Suprapubic skin (tissue), 4 donors: ENCODE results near the gene JMY. TPM values are rescaled to one million over a fixed set of nuclear protein-coding genes. Genes with fewer than 3 reads are reported as not detected.

Source experiments
- DNase-seq, 2 donors: peaks; one replicate each; pipeline ENCODE4 v3.0.0-alpha.2; 2019; ENCODE audit warnings: low spot score in 2 of 2
- H3K27ac ChIP-seq: fragments of 200-600 bp; sonication (generic); one replicate; pipeline ENCODE4 v1.5.1; 2019
- H3K27me3 ChIP-seq: fragments of 200-600 bp; sonication (generic); one replicate; pipeline ENCODE4 v1.5.1; 2019
- H3K36me3 ChIP-seq: fragments of 200-600 bp; sonication (generic); one replicate; pipeline ENCODE4 v1.5.1; 2019
- H3K4me1 ChIP-seq: fragments of 200-600 bp; sonication (generic); one replicate; pipeline ENCODE4 v1.5.1; 2019
- H3K4me3 ChIP-seq: fragments of 200-600 bp; sonication (generic); one replicate; pipeline ENCODE4 v1.5.1; 2019; ENCODE audit warnings: mild to moderate bottlenecking
- H3K9me3 ChIP-seq: fragments of 200-600 bp; sonication (generic); one replicate; pipeline ENCODE4 v1.5.1; 2019
- CTCF ChIP-seq, 2 donors: fragments of 200-600 bp in 1 of 2; fragments of 450-650 bp in 1 of 2; sonication (generic) in 1 of 2; IDR thresholded peaks; one replicate each; pipeline ENCODE4 v1.5.1; 2016 to 2019; ENCODE audit warnings: antibody characterized with exemption in 2 of 2, mild to moderate bottlenecking in 1 of 2, moderate library complexity in 1 of 2
- EP300 ChIP-seq: sonication (generic); formaldehyde crosslinking; IDR thresholded peaks from one replicate; pipeline ENCODE4 v1.6.1; 2017; ENCODE audit warnings: antibody characterized with exemption
- POLR2A ChIP-seq, 2 donors: fragments of 450-650 bp; IDR thresholded peaks; one replicate each; pipeline ENCODE4 v1.6.1; 2017; ENCODE audit warnings: antibody characterized with exemption in 2 of 2, mild to moderate bottlenecking in 2 of 2, moderate library complexity in 2 of 2
- POLR2AphosphoS5 ChIP-seq, 3 donors: sonication (generic); formaldehyde crosslinking; IDR thresholded peaks; one replicate each; pipeline ENCODE4 v1.6.1; 2017; ENCODE audit warnings: antibody characterized with exemption in 3 of 3
- WGBS: methylation state at CpG from one replicate; pipeline ENCODE4 v1.1.5; 2018; 5-methylcytosine and 5-hydroxymethylcytosine counted together
- total RNA-seq, 4 donors: library from RNA; depleted of rRNA; stranded (reverse); fragments of >200 nt; gene quantifications; one replicate each; pipeline ENCODE4 v1.1.0, GENCODE V29; 2016

The JMY gene
- total RNA-seq, 4 donors from 2014 or later, result 17.6 to 34.4 (median 22.0) TPM

GRCh38 chr5:79193643-79194042 is 42.3 kb upstream of the JMY start:
- no peak for TF ChIP-seq CTCF (IDR thresholded peaks at IDR 0.05)
- no peak for TF ChIP-seq POLR2AphosphoS5 (IDR thresholded peaks at IDR 0.05)
- TF ChIP-seq EP300, result no peak
- TF ChIP-seq POLR2A (IDR thresholded peaks at IDR 0.05), result no peak
- Histone ChIP-seq H3K9me3 (no peaks in the 10 kb centered on the region), H3K27me3 (no peaks in the 10 kb centered on the region), H3K4me1 (peaks cover 15% of the 10 kb centered on the region), H3K27ac (no peak overlapping the region), H3K4me3 (no peak overlapping the region), H3K36me3 (no peaks in the 10 kb centered on the region)
- 63% methylated on average over 4 of the region's 4 CpGs for WGBS
- DNase-seq, result no peak

- Histone ChIP-seq H3K4me1 (no peaks in the 10 kb centered on the region), H3K27me3 (no peaks in the 10 kb centered on the region), H3K36me3 (no peaks in the 10 kb centered on the region), H3K9me3 (no peaks in the 10 kb centered on the region), H3K4me3 (no peak overlapping the region), H3K27ac (no peak overlapping the region)
- no peak for TF ChIP-seq EP300
- no peak for TF ChIP-seq POLR2A (IDR thresholded peaks at IDR 0.05)
- TF ChIP-seq POLR2AphosphoS5 (IDR thresholded peaks at IDR 0.05), result no peak
- no peak for TF ChIP-seq CTCF (IDR thresholded peaks at IDR 0.05)
- no peak for DNase-seq
- 73% methylated on average over 3 of the region's 3 CpGs for WGBS
These were observed 35.3 kb upstream of the JMY start for GRCh38 chr5:79200573-79201183.

- H3K27ac ChIP-seq, result no peak overlapping the region
- TF ChIP-seq POLR2AphosphoS5 (IDR thresholded peaks at IDR 0.05) (no peak), EP300 (no peak), CTCF (IDR thresholded peaks at IDR 0.05) (no peak), POLR2A (IDR thresholded peaks at IDR 0.05) (no peak)
- no peaks in the 10 kb centered on the region for H3K4me1 ChIP-seq
- WGBS, result 77% methylated on average over 4 of the region's 4 CpGs
- no peaks in the 10 kb centered on the region for H3K36me3 ChIP-seq
- H3K9me3 ChIP-seq, result no peaks in the 10 kb centered on the region
- H3K27me3 ChIP-seq, result no peaks in the 10 kb centered on the region
- DNase-seq, result no peak
- H3K4me3 ChIP-seq, result no peak overlapping the region
These were observed 34.7 kb upstream of the JMY start for GRCh38 chr5:79201206-79201605.

- no peaks in the 10 kb centered on the region for H3K27me3 ChIP-seq
- TF ChIP-seq CTCF (IDR thresholded peaks at IDR 0.05), result no peak
- no peak for TF ChIP-seq POLR2A (IDR thresholded peaks at IDR 0.05)
- TF ChIP-seq EP300, result no peak
- no peak for TF ChIP-seq POLR2AphosphoS5 (IDR thresholded peaks at IDR 0.05)
These were observed 33.9 kb upstream of the JMY start for GRCh38 chr5:79202076-79202475.

GRCh38 chr5:79205965-79206364 is 30.0 kb upstream of the JMY start:
- 76% methylated on average over 3 of the region's 3 CpGs for WGBS

More at GRCh38 chr5:79202076-79202475, 33.9 kb upstream of the JMY start:
- no peak for DNase-seq
- H3K4me3 ChIP-seq, result no peak overlapping the region
- no peaks in the 10 kb centered on the region for H3K9me3 ChIP-seq
- no peaks in the 10 kb centered on the region for H3K36me3 ChIP-seq
- H3K4me1 ChIP-seq, result no peaks in the 10 kb centered on the region
- H3K27ac ChIP-seq, result no peak overlapping the region

More at GRCh38 chr5:79205965-79206364, 30.0 kb upstream of the JMY start:
- TF ChIP-seq CTCF (IDR thresholded peaks at IDR 0.05), result no peak
- no peak for TF ChIP-seq POLR2AphosphoS5 (IDR thresholded peaks at IDR 0.05)
- no peak for TF ChIP-seq POLR2A (IDR thresholded peaks at IDR 0.05)
- no peak for TF ChIP-seq EP300
- H3K4me3 ChIP-seq, result no peak overlapping the region
- no peaks in the 10 kb centered on the region for H3K36me3 ChIP-seq
- H3K4me1 ChIP-seq, result no peaks in the 10 kb centered on the region
- H3K27me3 ChIP-seq, result no peaks in the 10 kb centered on the region
- no peak overlapping the region for H3K27ac ChIP-seq
- H3K9me3 ChIP-seq, result no peaks in the 10 kb centered on the region
- no peak for DNase-seq
